Gastroesophageal sphincter (tissue), 4 donors: ENCODE results near the gene RIGI. TPM values are rescaled to one million over a fixed set of nuclear protein-coding genes. Genes with fewer than 3 reads are reported as not detected.

Experiments used
- ATAC-seq: fragments of 150-250 bp; one replicate; pipeline ENCODE4 v1.9.1; 2016; ENCODE audit warnings: mild to moderate bottlenecking, moderate library complexity
- H3K27ac ChIP-seq, 4 donors: fragments of 200-600 bp; sonication (generic) in 3 of 4; 1 replicate in 3 of 4; 2 replicates in 1 of 4; pipeline ENCODE4 v1.5.1; 2016 to 2019
- H3K27me3 ChIP-seq: fragments of 200-600 bp; sonication (generic); one replicate; pipeline ENCODE4 v1.5.1; 2019
- H3K36me3 ChIP-seq, 2 donors: fragments of 200-600 bp; sonication (generic); one replicate each; pipeline ENCODE4 v1.5.1; 2019; ENCODE audit warnings: control low read depth in 1 of 2
- H3K4me1 ChIP-seq, 3 donors: fragments of 200-600 bp; sonication (generic); 1 replicate in 2 of 3; 2 replicates in 1 of 3; pipeline ENCODE4 v1.5.1; 2016 to 2019; ENCODE audit warnings: control low read depth in 2 of 3
- H3K4me3 ChIP-seq, 2 donors: fragments of 200-600 bp; sonication (generic); one replicate each; pipeline ENCODE4 v1.5.1; 2019; ENCODE audit warnings: mild to moderate bottlenecking in 1 of 2, moderate library complexity in 1 of 2
- H3K9me3 ChIP-seq, 3 donors: fragments of 200-600 bp; sonication (generic); one replicate each; pipeline ENCODE4 v1.5.1; 2017 to 2019; ENCODE audit warnings: control low read depth in 2 of 3
- CTCF ChIP-seq, 4 experiments: fragments of 200-600 bp in 2 of 4; fragments of 450-650 bp in 2 of 4; sonication (generic) in 1 of 4; IDR thresholded peaks; one replicate each; pipeline ENCODE4 v1.5.1; 2017 to 2019; ENCODE audit warnings: antibody characterized with exemption in 4 of 4, mild to moderate bottlenecking in 2 of 4, moderate library complexity in 2 of 4
- EP300 ChIP-seq: sonication (generic); formaldehyde crosslinking; IDR thresholded peaks from one replicate; pipeline ENCODE4 v1.6.1; 2017; ENCODE audit warnings: antibody characterized with exemption, mild to moderate bottlenecking
- POLR2A ChIP-seq, 2 donors: fragments of 450-650 bp; IDR thresholded peaks; one replicate each; pipeline ENCODE4 v1.6.1; 2017; ENCODE audit warnings: antibody characterized with exemption in 2 of 2, mild to moderate bottlenecking in 2 of 2, moderate library complexity in 1 of 2
- POLR2AphosphoS5 ChIP-seq: sonication (generic); formaldehyde crosslinking; IDR thresholded peaks from one replicate; pipeline ENCODE4 v1.6.1; 2017; ENCODE audit warnings: antibody characterized with exemption
- WGBS, 2 donors: methylation state at CpG; one replicate each; pipeline ENCODE4 v1.1.5; 2018; ENCODE audit warnings: low coverage in 1 of 2; 5-methylcytosine and 5-hydroxymethylcytosine counted together
- total RNA-seq, 4 donors: library from RNA; depleted of rRNA; stranded (reverse); fragments of >200 nt; gene quantifications; one replicate each; pipeline ENCODE4 v1.1.0, GENCODE V29; 2016

The RIGI gene
- total RNA-seq, 4 donors from 2014 or later = 6.8 to 14.3 (median 8.3) TPM

- ATAC-seq = no peak
- H3K4me1 ChIP-seq = peaks cover 0 to under 1% (median under 1%) of the 10 kb centered on the region in 3 donors
- H3K9me3 ChIP-seq = no peaks in the 10 kb centered on the region
- H3K36me3 ChIP-seq = peaks cover 0 to 18% of the 10 kb centered on the region in 2 donors
- no peaks in the 10 kb centered on the region for H3K27me3 ChIP-seq
- TF ChIP-seq CTCF (IDR thresholded peaks at IDR 0.05) (no peak), EP300 (no peak)
- H3K4me3 ChIP-seq = no peak overlapping the region
- H3K27ac ChIP-seq = no peak overlapping the region
- WGBS, 2 donors = 56% methylated on average over 3 of the region's 3 CpGs
Observed at GRCh38 chr9:32558408-32558934, 32.5 kb upstream of the RIGI start.

- Histone ChIP-seq H3K4me1 (peaks cover 0 to 19% (median 13%) of the 10 kb centered on the region in 3 donors), H3K27ac (no peak overlapping the region), H3K27me3 (no peaks in the 10 kb centered on the region), H3K4me3 (no peak overlapping the region), H3K36me3 (peaks cover 0 to 18% of the 10 kb centered on the region in 2 donors), H3K9me3 (no peaks in the 10 kb centered on the region)
- no peak for ATAC-seq
- TF ChIP-seq CTCF (IDR thresholded peaks at IDR 0.05) (no peak), POLR2A (IDR thresholded peaks at IDR 0.05) (no peak), POLR2AphosphoS5 (no peak), EP300 (no peak)
Observed at GRCh38 chr9:32554591-32554990, 28.6 kb upstream of the RIGI start.

GRCh38 chr9:32554107-32554506 is 28.1 kb upstream of the RIGI start:
- no peak for TF ChIP-seq POLR2A (IDR thresholded peaks at IDR 0.05)
- TF ChIP-seq EP300 = no peak
- TF ChIP-seq POLR2AphosphoS5 = no peak
- TF ChIP-seq CTCF (IDR thresholded peaks at IDR 0.05) = no peak
- no peaks in the 10 kb centered on the region for H3K27me3 ChIP-seq
- peaks cover 0 to 18% of the 10 kb centered on the region in 2 donors for H3K36me3 ChIP-seq
- H3K9me3 ChIP-seq = no peaks in the 10 kb centered on the region
- no peak for ATAC-seq
- H3K27ac ChIP-seq = no peak overlapping the region
- H3K4me1 ChIP-seq = peaks cover 0 to 24% (median 16%) of the 10 kb centered on the region in 3 donors
- H3K4me3 ChIP-seq = no peak overlapping the region
- 76 to 77% methylated on average over 2 of the region's 2 CpGs for WGBS, 2 donors

GRCh38 chr9:32552172-32552872 is 26.3 kb upstream of the RIGI start, which contains the start of the genes SMIM27 and TOPORS:
Gene SMIM27, plus strand, starts transcription at chr9:32552327. Its CDS starts 108 bp downstream, at chr9:32552435.
Gene TOPORS, minus strand, starts transcription at chr9:32552586. Its CDS starts 150 bp downstream, at chr9:32552436.
- H3K27ac ChIP-seq = peak within 1 kb of the TSS; percentile 91 to 97 (median 94)
- H3K4me1 ChIP-seq = peaks cover 0 to 36% (median 22%) of the 10 kb centered on the region in 3 donors
- TF ChIP-seq POLR2AphosphoS5 (peak; percentile 73), CTCF (IDR thresholded peaks at IDR 0.05) (peak in 2 of 4 experiments; percentile 9 to 15), EP300 (no peak), POLR2A (IDR thresholded peaks at IDR 0.05) (peak; percentile 45 to 46)
- H3K27me3 ChIP-seq = no peaks in the 10 kb centered on the region
- WGBS, 2 donors = 0% methylated on average over 7 to 31 of the region's 46 CpGs
- H3K9me3 ChIP-seq = no peaks in the 10 kb centered on the region
- peak; percentile 93 for ATAC-seq
- peaks cover 0 to 6% of the 10 kb centered on the region in 2 donors for H3K36me3 ChIP-seq
- peak within 1 kb of the TSS; percentile 87 to 89 for H3K4me3 ChIP-seq
